Measurements from ENCODE around the gene CELF4. TPM values are rescaled to one million over a fixed set of nuclear protein-coding genes. Genes with fewer than 3 reads are reported as not detected.

Gene CELF4
- total and polyA plus RNA-seq, 4 donors: 0.24 to 3.0 (median 1.3) TPM

GRCh38 chr18:37231251-37231650, 334.3 kb downstream of the CELF4 start:
- H3K9me3 ChIP-seq (ENCODE audit: control insufficient read depth in 4 of 4, insufficient read depth in 3 of 4, low read length in 3 of 4): no peaks in the 10 kb centered on the region
- H3K27ac ChIP-seq (ENCODE audit: low read depth in 1 of 2, low read length in 1 of 2): no peak overlapping the region
- peaks cover 0 to 7% (median 0%) of the 10 kb centered on the region in 5 donors for H3K4me1 ChIP-seq (ENCODE audit: control insufficient read depth in 5 of 5, insufficient read depth in 5 of 5, low read length in 5 of 5)
- no peak overlapping the region for H3K4me3 ChIP-seq
- TF ChIP-seq CTCF (IDR thresholded peaks at IDR 0.05; ENCODE audit: control extremely low read depth, extremely low read depth): no peak
- DNase-seq (no peak), ATAC-seq (ENCODE audit: insufficient read depth, low FRiP score) (no peak)
- 59 to 77% methylated on average over 3 of the region's 3 CpGs for WGBS, 2 donors
- peaks cover 0 to 3% (median 0%) of the 10 kb centered on the region in 4 donors for H3K36me3 ChIP-seq (ENCODE audit: control insufficient read depth in 4 of 4, insufficient read depth in 4 of 4, low read length in 4 of 4)
- no peaks in the 10 kb centered on the region for H3K27me3 ChIP-seq (ENCODE audit: control insufficient read depth in 3 of 3, insufficient read depth in 3 of 3, low read length in 2 of 3)
- no peak overlapping the region for H3K9ac ChIP-seq (ENCODE audit: insufficient read depth in 1 of 2, low read length in 2 of 2)

GRCh38 chr18:37230768-37231167, 334.8 kb downstream of the CELF4 start:
- WGBS, 2 donors: 47 to 66% methylated on average over 3 of the region's 3 CpGs
- TF ChIP-seq CTCF (IDR thresholded peaks at IDR 0.05; ENCODE audit: control extremely low read depth, extremely low read depth): no peak
- Histone ChIP-seq H3K36me3 (ENCODE audit: control insufficient read depth in 4 of 4, insufficient read depth in 4 of 4, low read length in 4 of 4) (peaks cover 0 to 3% (median 0%) of the 10 kb centered on the region in 4 donors), H3K27ac (ENCODE audit: low read depth in 1 of 2, low read length in 1 of 2) (no peak overlapping the region), H3K4me3 (no peak overlapping the region), H3K9ac (ENCODE audit: insufficient read depth in 1 of 2, low read length in 2 of 2) (no peak overlapping the region), H3K27me3 (ENCODE audit: control insufficient read depth in 3 of 3, insufficient read depth in 3 of 3, low read length in 2 of 3) (no peaks in the 10 kb centered on the region), H3K4me1 (ENCODE audit: control insufficient read depth in 5 of 5, insufficient read depth in 5 of 5, low read length in 5 of 5) (peaks cover 0 to 7% (median 0%) of the 10 kb centered on the region in 5 donors), H3K9me3 (ENCODE audit: control insufficient read depth in 4 of 4, insufficient read depth in 3 of 4, low read length in 3 of 4) (no peaks in the 10 kb centered on the region)
- ATAC-seq (ENCODE audit: insufficient read depth, low FRiP score): no peak
- DNase-seq: peak in 2 of 3 donors; percentile 11 to 54

GRCh38 chr18:37225279-37225678, 340.3 kb downstream of the CELF4 start:
- no peaks in the 10 kb centered on the region for H3K27me3 ChIP-seq (ENCODE audit: control insufficient read depth in 3 of 3, insufficient read depth in 3 of 3, low read length in 2 of 3)
- H3K9me3 ChIP-seq (ENCODE audit: control insufficient read depth in 4 of 4, insufficient read depth in 3 of 4, low read length in 3 of 4): no peaks in the 10 kb centered on the region
- peaks cover 0 to 7% (median 1%) of the 10 kb centered on the region in 4 donors for H3K36me3 ChIP-seq (ENCODE audit: control insufficient read depth in 4 of 4, insufficient read depth in 4 of 4, low read length in 4 of 4)
- no peak overlapping the region for H3K9ac ChIP-seq (ENCODE audit: insufficient read depth in 1 of 2, low read length in 2 of 2)
- H3K4me3 ChIP-seq: no peak overlapping the region
- no peak for TF ChIP-seq CTCF (IDR thresholded peaks at IDR 0.05; ENCODE audit: control extremely low read depth, extremely low read depth)
- H3K27ac ChIP-seq (ENCODE audit: low read depth in 1 of 2, low read length in 1 of 2): no peak overlapping the region
- H3K4me1 ChIP-seq (ENCODE audit: control insufficient read depth in 5 of 5, insufficient read depth in 5 of 5, low read length in 5 of 5): no peaks in the 10 kb centered on the region
- 83 to 87% methylated on average over 4 of the region's 4 CpGs for WGBS, 2 donors
- DNase-seq (no peak), ATAC-seq (ENCODE audit: insufficient read depth, low FRiP score) (no peak)

- Histone ChIP-seq H3K27ac (ENCODE audit: low read depth in 1 of 2, low read length in 1 of 2) (no peak overlapping the region), H3K4me1 (ENCODE audit: control insufficient read depth in 5 of 5, insufficient read depth in 5 of 5, low read length in 5 of 5) (no peaks in the 10 kb centered on the region), H3K9ac (ENCODE audit: insufficient read depth in 1 of 2, low read length in 2 of 2) (no peak overlapping the region), H3K27me3 (ENCODE audit: control insufficient read depth in 3 of 3, insufficient read depth in 3 of 3, low read length in 2 of 3) (no peaks in the 10 kb centered on the region), H3K36me3 (ENCODE audit: control insufficient read depth in 4 of 4, insufficient read depth in 4 of 4, low read length in 4 of 4) (peaks cover 0 to 7% (median 1%) of the 10 kb centered on the region in 4 donors), H3K9me3 (ENCODE audit: control insufficient read depth in 4 of 4, insufficient read depth in 3 of 4, low read length in 3 of 4) (peaks cover 0 to 6% (median 0%) of the 10 kb centered on the region in 4 donors), H3K4me3 (no peak overlapping the region)
- WGBS, 2 donors: 85 to 94% methylated on average over 5 of the region's 5 CpGs
- ATAC-seq (ENCODE audit: insufficient read depth, low FRiP score) (no peak), DNase-seq (no peak)
- TF ChIP-seq CTCF (IDR thresholded peaks at IDR 0.05; ENCODE audit: control extremely low read depth, extremely low read depth): no peak
Measured at GRCh38 chr18:37222999-37223378, 342.6 kb downstream of the CELF4 start.
